Stimulated activated CD8-positive, alpha-beta memory T cell treated with anti-CD3 and anti-CD28 coated beads, Interleukin-15, amount 100 ng/mL, for 1 hour (primary cell): ENCODE results near the gene TCF25.
"Not testable (repeated sequence)": the region's sequence is repeated elsewhere in the genome, so short reads cannot be mapped to it uniquely, and the experiment has no call there.

ENCODE experiments used
- DNase-seq: peaks from one replicate; pipeline ENCODE4 v3.0.0-alpha.2; 2020; ENCODE audit warnings: low read depth

Gene TCF25

DNA sequence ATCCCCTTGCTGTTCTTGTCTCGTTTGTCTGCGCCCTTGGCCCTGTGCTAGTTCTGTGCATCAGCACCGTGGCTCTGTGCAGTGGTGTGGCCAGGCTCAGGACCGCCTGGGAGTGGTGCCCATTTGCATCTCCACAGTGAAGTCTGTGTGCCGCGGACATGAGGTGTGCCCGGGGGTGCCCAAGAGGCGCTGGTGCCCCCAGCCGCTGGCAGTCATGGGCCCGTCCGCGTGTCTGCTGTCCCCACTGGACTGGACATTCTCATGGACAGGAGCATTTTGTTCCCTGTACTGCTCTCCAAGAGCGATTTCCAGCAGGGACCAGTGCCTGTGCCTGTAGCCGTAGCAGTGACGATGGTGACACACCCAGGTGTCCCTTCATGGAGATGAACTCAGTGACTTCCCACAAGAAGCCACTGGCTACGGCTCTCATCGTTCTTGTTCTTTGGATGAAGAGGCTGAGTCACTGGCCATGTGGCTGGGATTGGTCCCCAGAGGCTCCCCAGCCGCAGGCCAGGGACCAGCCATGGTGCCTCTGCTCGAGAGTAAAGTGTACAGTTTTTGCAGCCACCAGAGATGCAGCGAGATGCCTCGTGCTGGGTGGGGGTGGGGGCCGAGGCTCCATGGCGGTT is 32.2 kb downstream of the TCF25 start:
- DNase-seq = no peak

GRCh38 chr16:89906140-89907025 is 33.0 kb downstream of the TCF25 start:
- no peak for DNase-seq

- DNase-seq = no peak
Measured at GRCh38 chr16:89907055-89907814, 33.8 kb downstream of the TCF25 start.

- no peak for DNase-seq
Measured at GRCh38 chr16:89908236-89908635, 34.8 kb downstream of the TCF25 start.

DNA sequence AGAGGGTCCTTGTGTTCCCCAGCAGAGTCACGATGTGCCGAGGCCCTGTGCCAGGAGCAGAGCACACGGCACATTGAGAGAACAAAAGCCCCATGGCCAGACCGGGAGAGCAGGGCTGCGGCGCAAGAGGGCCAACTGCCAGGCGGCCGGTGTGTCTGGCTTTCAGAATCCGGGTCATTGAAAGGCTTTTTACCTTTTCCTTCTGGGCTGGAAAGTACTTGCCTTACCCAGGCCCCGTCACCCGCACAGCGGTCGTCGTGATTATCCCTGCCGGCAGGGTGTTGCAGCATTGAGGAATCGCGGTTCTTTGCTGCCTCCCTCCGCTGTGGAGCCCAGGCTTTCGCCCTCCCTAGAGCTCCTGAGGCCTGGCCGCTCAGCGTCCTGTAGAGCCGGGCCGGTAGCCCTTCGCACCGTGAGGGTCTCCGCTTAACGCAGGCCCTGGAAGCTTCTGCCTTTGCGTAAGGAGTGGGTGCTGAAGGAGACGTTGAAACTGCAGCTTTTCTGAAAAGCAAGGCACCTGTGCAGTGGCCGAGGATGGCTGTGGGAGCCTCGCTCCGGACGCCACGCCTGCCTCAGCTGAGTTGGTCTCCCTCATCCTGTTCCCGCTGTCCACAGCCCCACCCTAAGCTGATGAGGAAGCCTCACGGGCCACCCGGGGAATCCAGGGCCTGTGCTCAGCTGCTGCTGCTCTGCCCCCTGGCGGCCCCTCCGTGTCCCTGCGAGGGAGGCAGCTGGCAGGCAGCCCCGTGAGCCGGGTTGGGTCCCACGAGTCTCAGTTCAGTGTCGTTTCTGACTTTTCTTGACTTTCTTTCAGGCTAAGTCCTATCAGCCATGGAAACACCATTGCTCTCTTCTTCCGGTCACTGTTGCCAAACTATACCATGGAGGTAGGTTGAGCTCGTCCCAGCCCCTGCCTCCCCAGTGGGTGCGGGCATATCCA is 36.7 kb downstream of the TCF25 start:
- DNase-seq = peak; percentile 31

- DNase-seq = no peak
Measured at GRCh38 chr16:89910717-89911354, 37.4 kb downstream of the TCF25 start.

DNA sequence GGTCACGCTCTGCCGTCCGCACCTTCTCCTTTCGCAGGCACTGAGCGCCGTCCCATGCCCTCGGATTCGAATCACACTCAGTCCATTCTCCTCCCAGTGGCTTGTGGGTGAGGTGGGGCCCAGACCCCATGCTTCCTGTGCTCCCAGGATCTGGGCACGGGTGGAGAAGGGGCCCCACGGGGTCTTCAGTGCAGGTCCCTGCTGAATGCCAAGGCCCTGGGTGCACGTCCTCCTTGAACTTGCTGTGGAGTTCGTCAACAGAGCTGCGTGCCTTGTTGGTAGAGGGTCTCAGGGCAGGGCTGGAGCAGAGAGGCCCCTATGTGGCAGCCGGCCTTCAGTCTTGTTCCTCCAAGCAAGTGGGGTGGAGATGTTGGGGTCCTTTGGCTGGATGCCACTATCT is 38.0 kb downstream of the TCF25 start:
- no peak for DNase-seq

DNA sequence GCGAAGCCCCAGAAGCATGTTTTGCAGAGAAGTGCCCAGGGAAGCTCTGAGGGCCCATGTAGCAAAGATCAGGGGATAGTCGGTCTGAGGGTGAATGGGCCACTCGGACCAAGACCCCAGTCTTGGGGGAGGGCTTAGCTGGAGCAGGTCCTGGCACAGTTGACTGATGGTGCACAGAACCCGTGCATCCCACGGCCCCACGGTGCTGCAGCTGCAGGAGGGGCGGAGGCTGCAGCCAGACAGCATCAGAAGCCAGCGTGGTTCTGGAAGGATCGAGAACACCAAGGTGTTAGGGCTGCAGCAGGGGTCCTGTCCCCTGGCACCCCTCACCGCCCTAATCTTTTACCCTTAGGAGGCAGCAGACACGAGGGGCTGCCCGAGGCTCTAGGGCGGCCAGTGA is 38.8 kb downstream of the TCF25 start:
- no peak for DNase-seq

- DNase-seq = no peak
Measured at GRCh38 chr16:89912627-89913026, 39.2 kb downstream of the TCF25 start.

DNA sequence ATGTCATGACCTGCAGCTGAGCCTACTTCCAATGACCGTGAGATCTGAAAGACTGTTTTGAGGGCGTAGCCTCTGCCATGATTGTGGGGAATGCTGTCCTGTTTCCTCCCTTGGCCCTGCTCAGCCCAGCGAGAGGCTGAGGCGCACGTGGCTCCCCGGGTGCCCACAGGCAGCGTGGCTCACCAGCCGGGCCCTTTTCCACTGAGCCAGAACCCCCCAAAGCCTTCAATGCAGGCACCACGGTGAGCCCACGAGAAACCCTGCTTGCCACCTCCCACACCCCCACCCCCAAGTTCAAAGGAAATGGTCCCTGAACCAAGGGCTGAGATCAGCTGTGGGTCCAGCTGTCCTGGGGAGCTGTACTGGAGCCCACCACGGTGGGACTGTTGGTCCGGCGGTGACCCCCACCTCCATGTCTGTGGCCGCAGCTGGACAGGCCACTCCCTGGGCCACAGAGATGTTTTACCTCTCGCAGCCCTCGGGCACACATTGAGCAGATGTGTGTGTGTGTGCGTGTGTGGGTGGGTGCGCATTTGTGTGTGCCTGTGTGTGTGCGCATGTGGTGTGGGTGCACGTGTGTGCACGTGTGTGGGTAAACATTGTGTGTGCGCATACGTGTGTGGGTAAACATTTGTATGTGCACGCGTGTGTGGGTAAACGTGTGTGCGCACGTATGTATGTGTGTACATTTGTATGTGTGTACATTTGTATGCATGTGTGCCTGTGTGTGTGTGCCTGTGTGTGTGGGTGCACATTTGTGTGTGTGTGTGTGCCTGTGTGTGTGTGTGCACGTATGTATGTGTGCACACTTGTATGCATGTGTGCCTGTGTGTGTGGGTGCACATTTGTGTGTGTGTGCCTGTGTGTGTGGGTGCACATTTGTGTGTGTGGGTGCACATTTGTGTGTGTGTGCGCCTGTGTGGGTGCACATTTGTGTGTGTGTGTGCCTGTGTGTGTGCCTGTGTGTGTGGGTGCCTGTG is 40.3 kb downstream of the TCF25 start:
- no peak for DNase-seq

- DNase-seq = not testable (repeated sequence)
Measured at GRCh38 chr16:89914642-89915285, 41.4 kb downstream of the TCF25 start.

DNA sequence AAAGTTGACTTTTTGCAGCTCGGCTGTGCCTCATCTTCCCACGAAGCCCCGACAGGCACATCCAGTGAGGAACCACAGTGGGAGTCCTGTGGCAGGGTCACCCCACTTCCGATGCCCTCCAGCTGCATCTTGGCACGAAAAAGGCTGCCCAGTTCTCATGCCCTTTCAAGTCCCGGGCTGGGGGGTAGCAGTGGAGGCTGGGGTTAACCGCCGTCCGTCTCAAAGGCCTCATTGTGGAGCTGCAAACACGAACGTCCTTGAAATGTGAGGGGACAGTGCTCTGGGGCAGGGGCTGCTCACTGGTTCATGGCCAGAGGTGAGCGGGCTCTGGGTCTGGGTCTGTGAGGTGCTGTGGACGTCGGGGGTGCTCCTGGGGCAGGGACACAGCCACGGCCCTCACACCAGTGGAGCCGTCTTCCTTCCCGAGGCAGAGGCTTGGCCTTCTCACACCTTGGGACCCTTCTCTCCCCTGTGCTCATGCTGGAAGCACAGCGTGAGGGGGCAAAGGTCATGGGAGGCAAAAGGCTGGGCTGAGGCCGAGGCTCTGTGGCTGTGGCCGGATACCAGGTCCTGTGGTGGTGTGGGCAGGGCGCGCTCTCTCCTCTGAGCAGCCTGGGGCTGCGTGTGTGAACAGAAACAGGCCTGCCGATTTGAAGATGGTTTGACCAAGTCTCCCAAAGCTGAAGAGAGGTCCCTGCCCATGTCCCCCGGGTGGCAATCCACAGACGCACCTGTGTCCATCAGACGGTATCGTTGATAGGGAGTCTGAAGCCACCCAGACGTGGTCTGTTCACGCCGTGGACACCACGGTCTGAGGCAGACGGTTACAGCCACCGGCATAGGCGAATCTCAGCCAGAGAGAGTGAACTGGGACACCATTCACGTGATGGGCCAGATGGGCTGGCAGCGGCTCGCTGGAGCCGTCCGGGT is 42.2 kb downstream of the TCF25 start:
- no peak for DNase-seq

DNA sequence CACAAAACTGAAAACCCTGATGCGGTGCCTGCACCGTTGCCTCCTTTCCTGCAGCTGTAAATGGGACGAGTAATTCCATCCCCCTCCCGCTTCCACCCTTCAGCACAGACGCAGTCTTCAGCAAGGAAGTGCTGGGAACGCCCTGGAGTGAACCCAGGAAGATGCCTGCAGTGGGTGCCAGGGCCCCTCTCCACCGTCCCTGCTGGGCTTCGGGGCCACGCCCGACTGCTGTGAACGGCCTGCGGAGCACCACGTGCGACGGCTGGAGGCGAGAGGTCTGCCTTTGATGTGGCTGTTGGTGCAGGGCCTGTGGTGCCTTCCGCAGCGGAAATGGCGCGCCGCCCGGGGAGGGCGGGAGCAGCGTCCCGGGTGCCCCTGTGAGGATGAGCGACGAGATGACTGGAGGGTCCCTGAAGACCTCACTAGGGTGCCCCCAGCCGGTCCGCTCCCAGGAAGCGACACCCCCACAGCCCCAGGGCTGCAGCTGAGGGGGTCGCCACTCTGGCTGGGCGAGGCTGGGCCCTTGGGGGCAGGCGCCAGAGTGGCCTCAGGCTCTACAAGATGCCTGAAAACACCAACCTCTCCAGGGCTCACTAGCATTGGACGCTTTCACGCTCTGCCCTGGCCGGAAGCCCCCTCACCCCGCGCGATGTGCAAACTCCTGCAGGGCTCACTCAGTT is 44.5 kb downstream of the TCF25 start:
- DNase-seq = peak; percentile 43

DNA sequence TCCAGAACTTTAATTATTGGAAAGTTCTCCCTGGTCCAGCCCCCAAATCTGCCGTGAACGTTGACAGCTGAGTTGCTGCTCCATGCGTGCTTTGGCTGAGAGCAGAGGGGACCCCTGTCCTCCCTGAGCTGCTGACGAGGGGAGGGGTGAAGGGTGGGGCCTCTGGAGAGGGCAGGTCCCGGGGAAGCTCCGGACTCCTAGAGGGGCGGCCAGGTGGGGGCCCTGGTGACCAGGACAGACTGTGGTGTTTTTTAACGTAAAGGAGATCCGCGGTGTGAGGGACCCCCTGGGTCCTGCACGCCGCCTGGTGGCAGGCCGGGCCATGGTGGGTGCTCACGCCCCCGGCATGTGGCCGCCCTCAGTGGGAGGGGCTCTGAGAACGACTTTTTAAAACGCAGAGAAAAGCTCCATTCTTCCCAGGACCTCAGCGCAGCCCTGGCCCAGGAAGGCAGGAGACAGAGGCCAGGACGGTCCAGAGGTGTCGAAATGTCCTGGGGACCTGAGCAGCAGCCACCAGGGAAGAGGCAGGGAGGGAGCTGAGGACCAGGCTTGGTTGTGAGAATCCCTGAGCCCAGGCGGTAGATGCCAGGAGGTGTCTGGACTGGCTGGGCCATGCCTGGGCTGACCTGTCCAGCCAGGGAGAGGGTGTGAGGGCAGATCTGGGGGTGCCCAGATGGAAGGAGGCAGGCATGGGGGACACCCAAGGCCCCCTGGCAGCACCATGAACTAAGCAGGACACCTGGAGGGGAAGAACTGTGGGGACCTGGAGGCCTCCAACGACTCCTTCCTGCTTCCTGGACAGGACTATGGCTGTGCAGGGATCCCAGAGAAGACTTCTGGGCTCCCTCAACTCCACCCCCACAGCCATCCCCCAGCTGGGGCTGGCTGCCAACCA is 45.3 kb downstream of the TCF25 start, which contains the start of gene MC1R:
MC1R (plus strand) TSS at position 410 of the 895 bp plus-strand sequence; CDS start at position 807, 397 bp downstream.
- DNase-seq = no peak

- DNase-seq = no peak
Measured at GRCh38 chr16:89919535-89920406, 46.4 kb downstream of the TCF25 start.
